HepG2 (cell line): Measurements from ENCODE around the gene TMEM267. TPM values are rescaled to one million over a fixed set of nuclear protein-coding genes. Genes with fewer than 3 reads are reported as not detected.
A peak's percentile ranks its signal among the peaks of the same experiment; 100 is the strongest.

Experiments used
- ATAC-seq: fragments of 200-7000 bp; cut with Tn5 transposase; 3 replicates; pipeline ENCODE4 v1.9.1; 2020; ENCODE audit warnings: mild to moderate bottlenecking, moderate library complexity
- Bru-seq: library from RNA; stranded (reverse); fragments of 400-500 nt; gene quantifications from one replicate; lab custom pipeline; 2021; lab: Mats Ljungman, UMichigan
- BruChase-seq, 2 experiments: library from RNA; stranded (reverse); fragments of 400-500 nt; gene quantifications; one replicate each; lab custom pipeline; 2021; lab: Mats Ljungman, UMichigan
- BruUV-seq: library from RNA; stranded (reverse); fragments of 400-500 nt; replicated peaks from 2 replicates; lab custom pipeline; 2021; lab: Mats Ljungman, UMichigan
- CTCF ChIA-PET: fragments of 300-600 bp; formaldehyde crosslinking; extraction: SDS; loops from one replicate; lab custom pipeline; 2021; ENCODE audit warnings: low total read pairs, inconsistent platforms, low intra/inter-chr PET ratio; lab: Yijun Ruan, JAX
- POLR2A ChIA-PET: fragments of 350-600 bp; sonication (Branson Sonifier 250); formaldehyde crosslinking; loops from one replicate; lab custom pipeline; 2020; ENCODE audit warnings: antibody characterized with exemption, inconsistent platforms; lab: Yijun Ruan, JAX
- DNase-seq: peaks from one replicate; pipeline ENCODE4 v3.0.0-alpha.2; 2015; ENCODE audit warnings: low spot score
- FAIRE-seq: peaks from 3 replicates; lab custom pipeline; 2011; peaks lifted over from hg19 to GRCh38; lab: Jason Lieb, UNC
- H2AFZ ChIP-seq: one replicate; pipeline ENCODE4 v1.6.1; 2011; ENCODE audit warnings: low read length, inconsistent platforms
- H3K27ac ChIP-seq: fragments of 300-600 bp; 3 replicates; pipeline ENCODE4 v1.8.0; 2011; ENCODE audit warnings: mixed run types, mild to moderate bottlenecking, mixed read lengths, low read length, inconsistent platforms; ENCODE audit not compliant: insufficient read depth; ENCODE audit errors: extremely low read length
- H3K27me3 ChIP-seq, 2 experiments: fragments of 200-600 bp in 1 of 2; 2 replicates in 1 of 2; 3 replicates in 1 of 2; pipeline versions ENCODE4 v1.6.0 to v1.8.0; 2011; ENCODE audit warnings: low read length in 2 of 2, mild to moderate bottlenecking in 2 of 2, moderate library complexity in 2 of 2, inconsistent platforms in 1 of 2; ENCODE audit not compliant: insufficient read depth in 2 of 2, control insufficient read depth in 1 of 2
- H3K36me3 ChIP-seq, 2 experiments: fragments of 200-600 bp in 1 of 2; replicated peaks in 1 of 2; 2 replicates in 1 of 2; 3 replicates in 1 of 2; pipeline versions ENCODE4 v1.5.1 to v1.8.0; 2011; ENCODE audit warnings: low read length in 2 of 2, inconsistent platforms in 1 of 2; ENCODE audit not compliant: insufficient read depth in 2 of 2, control insufficient read depth in 1 of 2
- H3K4me1 ChIP-seq: 2 replicates; pipeline ENCODE4 v1.5.1; 2012; ENCODE audit warnings: low read length, inconsistent platforms; ENCODE audit not compliant: insufficient read depth
- H3K4me2 ChIP-seq: 2 replicates; pipeline ENCODE4 v1.6.0; 2011; ENCODE audit warnings: low read depth, low read length, inconsistent platforms
- H3K4me3 ChIP-seq, 3 experiments: fragments of 200-600 bp in 1 of 3; sonication (generic), shearing (Covaris generic) in 1 of 3; replicated peaks in 1 of 3; 2 replicates each; pipeline ENCODE4 v1.5.1; 2011 to 2016; ENCODE audit warnings: low read length in 3 of 3, inconsistent platforms in 2 of 3, low read depth in 2 of 3, mild to moderate bottlenecking in 2 of 3, control low read depth in 1 of 3, mixed read lengths in 1 of 3; ENCODE audit not compliant: insufficient read depth in 1 of 3
- H3K79me2 ChIP-seq: one replicate; pipeline ENCODE4 v1.6.1; 2011; ENCODE audit warnings: low read length, inconsistent platforms; ENCODE audit not compliant: insufficient read depth
- H3K9ac ChIP-seq: 2 replicates; pipeline ENCODE4 v1.6.0; 2011; ENCODE audit warnings: mild to moderate bottlenecking, low read depth, low read length, inconsistent platforms; ENCODE audit not compliant: insufficient read depth
- H3K9me3 ChIP-seq: 2 replicates; pipeline ENCODE4 v1.5.1; 2012; ENCODE audit warnings: mild to moderate bottlenecking, low read length
- H4K20me1 ChIP-seq: 2 replicates; pipeline ENCODE4 v1.6.0; 2011; ENCODE audit warnings: inconsistent platforms, mild to moderate bottlenecking, low read length, moderate library complexity; ENCODE audit not compliant: insufficient read depth
- ATF5 ChIP-seq: sonication (generic); formaldehyde crosslinking; IDR thresholded peaks from 2 replicates; pipeline ENCODE4 v1.4.0; 2020; ENCODE audit warnings: mild to moderate bottlenecking, low read depth, missing genetic modification reagents
- BRF2 ChIP-seq: sonication (generic); formaldehyde crosslinking; IDR thresholded peaks from 2 replicates; pipeline ENCODE4 v1.8.1; 2022; ENCODE audit warnings: mild to moderate bottlenecking, missing genetic modification reagents
- MAFK ChIP-seq, 2 experiments: IDR thresholded peaks in 1 of 2; conservative IDR thresholded peaks in 1 of 2; 2 replicates each; pipeline ENCODE4 v1.6.1; 2011; ENCODE audit warnings: improper control_type of control experiment in 2 of 2, low read length in 2 of 2
- MLXIP ChIP-seq: sonication (generic); formaldehyde crosslinking; IDR thresholded peaks from 2 replicates; pipeline ENCODE4 v1.9.0; 2021; ENCODE audit warnings: missing genetic modification reagents, borderline replicate concordance
- MZF1 ChIP-seq: sonication (generic); formaldehyde crosslinking; IDR thresholded peaks from 2 replicates; pipeline ENCODE4 v1.8.1; 2023; ENCODE audit warnings: mild to moderate bottlenecking, missing genetic modification reagents, borderline replicate concordance
- YY1 ChIP-seq: IDR thresholded peaks from 2 replicates; pipeline ENCODE4 v1.6.1; 2011; ENCODE audit warnings: low read length, low read depth, moderate library complexity, mild to moderate bottlenecking; ENCODE audit not compliant: insufficient read depth, insufficient replicate concordance
- ZNF331 ChIP-seq: sonication (generic); formaldehyde crosslinking; IDR thresholded peaks from 2 replicates; pipeline ENCODE4 v1.4.0; 2020; ENCODE audit warnings: missing genetic modification reagents
- ZNF333 ChIP-seq: sonication (generic); formaldehyde crosslinking; IDR thresholded peaks from 2 replicates; pipeline ENCODE4 v1.4.0; 2020; ENCODE audit warnings: mild to moderate bottlenecking, missing genetic modification reagents, borderline replicate concordance
- ZNF33A ChIP-seq: sonication (generic); formaldehyde crosslinking; IDR thresholded peaks from 2 replicates; pipeline ENCODE4 v1.5.1; 2020; ENCODE audit warnings: missing genetic modification reagents, mild to moderate bottlenecking, moderate library complexity, borderline replicate concordance
- ZNF674 ChIP-seq: sonication (generic); formaldehyde crosslinking; IDR thresholded peaks from 2 replicates; pipeline ENCODE4 v1.5.0; 2020; ENCODE audit warnings: low read depth, mild to moderate bottlenecking, missing genetic modification reagents
- WGBS: methylation state at CpG from one replicate; pipeline ENCODE4 v1.1.6; 2017; ENCODE audit warnings: low lambda C conversion rate; 5-methylcytosine and 5-hydroxymethylcytosine counted together
- in situ Hi-C: cut with HindIII; loops from 2 replicates; pipeline ENCODE4 v1.10.0; 2017; ENCODE audit warnings: low pct_unique_long_range_greater_than_20kb; ENCODE audit not compliant: extremely low pct_ligation_motif_present
- intact Hi-C: fragments of 100-400 bp; cut with micrococcal nuclease; formaldehyde crosslinking; loops from one replicate; pipeline ENCODE4 v1.10.0; 2022; ENCODE audit not compliant: unreplicated experiment
- long read RNA-seq, 2 experiments: library from RNA in 1 of 2; library from polyadenylated mRNA in 1 of 2; stranded (forward) in 1 of 2; unstranded in 1 of 2; transcript quantifications; one replicate each; pipeline ENCODE4 v2.0.0, GENCODE V29; 2019 to 2022
- polyA minus RNA-seq, 3 experiments: library from RNA; depleted of rRNA, polyadenylated mRNA; stranded (reverse); fragments of >200 nt; gene quantifications; 2 replicates each; pipeline ENCODE4 v1.2.3, GENCODE V29; 2011; ENCODE audit warnings: low replicate concordance in 1 of 3
- polyA plus RNA-seq, 8 experiments: library from polyadenylated mRNA; depleted of rRNA in 3 of 8; stranded (reverse) in 7 of 8; unstranded in 1 of 8; fragments of >200 nt; fragmentation: Illumina TruSeq in 4 of 8; extraction: Trizol in 4 of 8; gene quantifications; 2 replicates each; pipeline versions ENCODE4 v1.2.1 to v1.2.3, GENCODE V29; 2011 to 2016; ENCODE audit warnings: low read depth in 4 of 8, missing spikeins in 1 of 8, mixed read lengths in 1 of 8; ENCODE audit not compliant: insufficient read depth in 1 of 8
- total RNA-seq, 5 experiments: library from RNA; depleted of rRNA; stranded (reverse); fragments of >200 nt; fragmentation: Illumina TruSeq; extraction: Trizol; gene quantifications; 2 replicates each; pipeline ENCODE4 v1.2.3, GENCODE V29; 2016; ENCODE audit warnings: low read depth in 1 of 5

TMEM267 gene
- total RNA-seq (2016; rRNA removed; fragmentation: Illumina TruSeq; extraction: Trizol) (11.2 and 12.6 TPM in 2 replicates), polyA plus RNA-seq (2011; rRNA removed) (8.0 and 8.9 TPM in 2 replicates), polyA minus RNA-seq (2011; rRNA and poly(A)+ RNA removed; ENCODE audit: low replicate concordance) (8.2 and 22.2 TPM in 2 replicates), Bru-seq, nascent RNA (percentile 73 among the genes with signal in this experiment), BruChase-seq, experiment 1, labeled RNA remaining after a 6-hour chase (percentile 72 among the genes with signal in this experiment), BruChase-seq, experiment 2, labeled RNA remaining after a 2-hour chase (percentile 71 among the genes with signal in this experiment)
- total RNA-seq (2016; cell fraction: cytosol; rRNA removed; fragmentation: Illumina TruSeq; extraction: Trizol; ENCODE audit: low read depth): 3.3 and 3.4 TPM in 2 replicates
- 11.4 and 14.9 TPM in 2 replicates for total RNA-seq (2016; cell fraction: insoluble cytoplasmic fraction; rRNA removed; fragmentation: Illumina TruSeq; extraction: Trizol)
- 6.3 and 7.8 TPM in 2 replicates for total RNA-seq (2016; cell fraction: membrane; rRNA removed; fragmentation: Illumina TruSeq; extraction: Trizol)
- 9.4 and 13.9 TPM in 2 replicates for total RNA-seq (2016; cell fraction: nucleus; rRNA removed; fragmentation: Illumina TruSeq; extraction: Trizol)
- polyA plus RNA-seq (2011; cell fraction: cytosol; rRNA removed): 1.8 and 4.4 TPM in 2 replicates
- polyA plus RNA-seq (2011; cell fraction: nucleus; rRNA removed): 5.2 and 6.3 TPM in 2 replicates
- 7.4 and 8.6 TPM in 2 replicates for polyA plus RNA-seq (2012)
- 0.42 and 0.80 TPM in 2 replicates for polyA plus RNA-seq (2016; cell fraction: cytosol; fragmentation: Illumina TruSeq; extraction: Trizol; ENCODE audit: low read depth)
- 8.8 and 10.2 TPM in 2 replicates for polyA plus RNA-seq (2016; cell fraction: insoluble cytoplasmic fraction; fragmentation: Illumina TruSeq; extraction: Trizol; ENCODE audit: low read depth)
- 2.3 and 2.7 TPM in 2 replicates for polyA plus RNA-seq (2016; cell fraction: membrane; fragmentation: Illumina TruSeq; extraction: Trizol; ENCODE audit: low read depth)
- polyA plus RNA-seq (2016; cell fraction: nucleus; fragmentation: Illumina TruSeq; extraction: Trizol; ENCODE audit: insufficient read depth, low read depth): 17.0 and 17.2 TPM in 2 replicates
- polyA minus RNA-seq (2011; cell fraction: cytosol; rRNA and poly(A)+ RNA removed): 6.6 and 7.4 TPM in 2 replicates
- polyA minus RNA-seq (2011; cell fraction: nucleus; rRNA and poly(A)+ RNA removed): 5.3 and 8.7 TPM in 2 replicates
- long read RNA-seq, experiment 1, transcript TMEM267-201 (3 exons, 2,338 nt): major isoform, 7 of 16 reads
- long read RNA-seq, experiment 1, partial matches to known transcripts: 3 of 16 reads
- long read RNA-seq, experiment 1, other reads (novel, unspliced or antisense): 5 of 16 reads
- long read RNA-seq, experiment 2, partial matches to known transcripts: 1 of 9 reads
- long read RNA-seq, experiment 2, other reads (novel, unspliced or antisense): 8 of 9 reads

GRCh38 chr5:43483298-43484105 is at the start of gene TMEM267:
Gene TMEM267, minus strand, starts transcription at chr5:43483865. Its CDS starts 29,896 bp downstream, at chr5:43453969.
- Histone ChIP-seq H3K27ac (peak within 1 kb of the TSS; percentile 91), H3K9ac (peak within 1 kb of the TSS; percentile 94), H2AFZ (no peak within 1 kb of the TSS), H3K36me3 (no peaks in the 10 kb centered on the region), H3K9me3 (no peaks in the 10 kb centered on the region), H3K4me2 (peak within 1 kb of the TSS; percentile 94), H3K4me1 (peaks cover 42% of the 10 kb centered on the region), H3K4me3 (peak within 1 kb of the TSS; percentile 76 to 81 (median 81)), H3K27me3 (no peaks in the 10 kb centered on the region; a peak in 1 of 5 replicates), H4K20me1 (no peaks in the 10 kb centered on the region), H3K79me2 (peaks cover 12% of the 10 kb centered on the region)
- FAIRE-seq (no peak), ATAC-seq (peak; percentile 98), DNase-seq (peak; percentile 83)
- CTCF ChIA-PET: interaction anchor here (0.7 to 2.1 kb wide), 3 partner anchors 74 to 378 kb away, joined by 3 to 8 read pairs (median 3); no protein-coding TSS in a partner anchor
- POLR2A ChIA-PET: interaction anchor here (0.5 to 4.4 kb wide), 30 partner anchors 13 to 672 kb away, joined by 3 to 84 read pairs (median 6); partner anchors contain the start of genes C5orf34, CCL28, HMGCS1 and NNT
- BruUV-seq: TSS peak; percentile 74
- in situ Hi-C loops (loop anchor here (10.0 kb wide), 1 partner anchor 89 kb away; no protein-coding TSS in a partner anchor), intact Hi-C loops (loop anchor here (1.0 to 5.0 kb wide), 8 partner anchors 31 to 257 kb away; partner anchors contain the start of genes C5orf34, HMGCS1 and PAIP1)
- under 1% methylated on average over 31 of the region's 62 CpGs for WGBS
- no peak for TF ChIP-seq ZNF674 (CRISPR knock-in tag)
- peak; percentile 42 for TF ChIP-seq YY1
- no peak for TF ChIP-seq ATF5 (CRISPR knock-in tag)
- TF ChIP-seq MLXIP (CRISPR knock-in tag): no peak
- TF ChIP-seq MZF1 (CRISPR knock-in tag): no peak
- peak; percentile 40; the same call in 1 of the 2 replicates for TF ChIP-seq ZNF331 (CRISPR knock-in tag)
- TF ChIP-seq MAFK (conservative IDR thresholded peaks at IDR 0.05 in 1 of 2, IDR thresholded peaks at IDR 0.05 in 1 of 2; ENCODE audit: low read length in 2 of 2): no peak
- peak; percentile 31; the same call in 1 of the 2 replicates for TF ChIP-seq ZNF333 (CRISPR knock-in tag)
- TF ChIP-seq BRF2 (CRISPR knock-in tag): peak; percentile 60; the same call in 1 of the 2 replicates
- no peak for TF ChIP-seq ZNF33A (CRISPR knock-in tag)
